Measurements from ENCODE around the gene ILDR2.

The ILDR2 gene

GRCh38 chr1:167013108-167013929 is 38.0 kb upstream of the ILDR2 start (continued):
- TF ChIP-seq ZNF488 (tag by site-specific recombination; IDR thresholded peaks at IDR 0.05) = no peak

- H3K9me3 ChIP-seq (ENCODE audit: control insufficient read depth, insufficient read depth, low read depth, low read length) = no peaks in the 10 kb centered on the region
- peak; percentile 72 for TF ChIP-seq REST (tag by site-specific recombination; IDR thresholded peaks at IDR 0.05)
- TF ChIP-seq ATF2 (tag by site-specific recombination; IDR thresholded peaks at IDR 0.05; ENCODE audit: low read depth) = no peak
- TF ChIP-seq REPIN1 (tag by site-specific recombination; IDR thresholded peaks at IDR 0.05; ENCODE audit: low read depth) = no peak
- TF ChIP-seq ZNF514 (tag by site-specific recombination; IDR thresholded peaks at IDR 0.05) = no peak
- H3K27ac ChIP-seq (ENCODE audit: extremely low read depth, low read depth, low read length) = no peak overlapping the region
- H3K36me3 ChIP-seq (ENCODE audit: control insufficient read depth in 2 of 2, insufficient read depth in 1 of 2, low read length in 2 of 2) = no peaks in the 10 kb centered on the region
- ChIA-PET CTCF (interaction anchor here (0.6 to 0.7 kb wide), 2 partner anchors 25 to 157 kb away, joined by 4 read pairs; no protein-coding TSS in a partner anchor), POLR2A (no interaction called here)
- no peak overlapping the region for H3K4me3 ChIP-seq (ENCODE audit: low read depth, low read length)
- no peaks in the 10 kb centered on the region for H3K4me1 ChIP-seq (ENCODE audit: control insufficient read depth, insufficient read depth, low read length)
Observed at GRCh38 chr1:167012570-167012969, 37.2 kb upstream of the ILDR2 start.

GRCh38 chr1:167011560-167012191 is 36.3 kb upstream of the ILDR2 start:
- ChIA-PET POLR2A (no interaction called here), CTCF (interaction anchor here (0.7 kb wide), 1 partner anchor 17 kb away, joined by 3 read pairs; no protein-coding TSS in a partner anchor)
- H3K27ac ChIP-seq (ENCODE audit: extremely low read depth, low read depth, low read length) = no peak overlapping the region
- TF ChIP-seq ZNF2 (tag by site-specific recombination; IDR thresholded peaks at IDR 0.05) (no peak), ZNF239 (tag by site-specific recombination; IDR thresholded peaks at IDR 0.05) (no peak), ZNF416 (tag by site-specific recombination; IDR thresholded peaks at IDR 0.05) (no peak), ZNF292 (tag by site-specific recombination; IDR thresholded peaks at IDR 0.05; ENCODE audit: borderline replicate concordance, low read depth) (no peak), CTCF (tag by site-specific recombination; IDR thresholded peaks at IDR 0.05) (no peak), ZNF148 (tag by site-specific recombination; IDR thresholded peaks at IDR 0.05; ENCODE audit: borderline replicate concordance) (no peak), ZNF138 (tag by site-specific recombination; IDR thresholded peaks at IDR 0.05; ENCODE audit: borderline replicate concordance) (no peak), ZNF366 (tag by site-specific recombination; conservative IDR thresholded peaks at IDR 0.05) (no peak), PRDM6 (tag by site-specific recombination; IDR thresholded peaks at IDR 0.05) (no peak), YY1 (tag by site-specific recombination; IDR thresholded peaks at IDR 0.05) (no peak), OVOL3 (tag by site-specific recombination; IDR thresholded peaks at IDR 0.05) (no peak), ZNF24 (tag by site-specific recombination; IDR thresholded peaks at IDR 0.05) (no peak)
- no peaks in the 10 kb centered on the region for H3K4me1 ChIP-seq (ENCODE audit: control insufficient read depth, insufficient read depth, low read length)
- H3K9me3 ChIP-seq (ENCODE audit: control insufficient read depth, insufficient read depth, low read depth, low read length) = no peaks in the 10 kb centered on the region
- H3K36me3 ChIP-seq (ENCODE audit: control insufficient read depth in 2 of 2, insufficient read depth in 1 of 2, low read length in 2 of 2) = no peaks in the 10 kb centered on the region
- H3K4me3 ChIP-seq (ENCODE audit: low read depth, low read length) = no peak overlapping the region

Data from HEK293 (cell line).